Measurements from ENCODE around the gene LENEP.

DNA sequence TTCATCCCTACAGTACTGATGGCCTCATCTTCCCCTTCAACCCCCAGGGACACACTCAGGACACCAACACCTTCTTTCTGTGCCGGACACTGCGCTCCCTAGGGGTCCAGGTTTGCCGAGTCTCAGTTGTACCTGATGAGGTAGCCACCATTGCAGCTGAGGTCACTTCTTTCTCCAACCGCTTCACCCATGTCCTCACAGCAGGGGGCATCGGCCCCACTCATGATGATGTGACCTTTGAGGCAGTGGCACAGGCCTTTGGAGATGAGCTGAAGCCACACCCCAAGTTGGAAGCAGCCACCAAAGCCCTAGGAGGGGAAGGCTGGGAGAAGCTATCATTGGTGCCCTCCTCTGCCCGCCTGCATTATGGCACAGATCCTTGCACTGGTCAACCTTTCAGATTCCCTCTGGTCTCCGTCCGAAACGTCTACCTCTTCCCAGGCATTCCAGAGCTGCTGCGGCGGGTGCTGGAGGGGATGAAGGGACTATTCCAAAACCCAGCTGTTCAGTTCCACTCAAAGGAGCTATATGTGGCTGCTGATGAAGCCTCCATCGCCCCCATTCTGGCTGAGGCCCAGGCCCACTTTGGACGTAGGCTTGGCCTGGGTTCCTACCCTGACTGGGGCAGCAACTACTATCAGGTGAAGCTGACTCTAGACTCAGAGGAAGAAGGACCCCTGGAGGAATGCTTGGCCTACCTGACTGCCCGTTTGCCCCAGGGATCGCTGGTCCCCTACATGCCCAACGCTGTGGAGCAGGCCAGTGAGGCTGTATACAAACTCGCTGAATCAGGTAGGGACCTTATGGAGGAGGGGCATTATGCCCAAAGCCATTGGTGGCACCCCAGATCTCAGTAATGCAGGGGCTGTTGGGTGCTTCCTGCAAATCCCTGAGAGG, 5.1 kb upstream of the LENEP start:
- peak; percentile 28; the same call in 1 of the 2 replicates for TF ChIP-seq CTCF (conservative IDR thresholded peaks at IDR 0.05; ENCODE audit: low read length)
- TF ChIP-seq EZH2phosphoT487 (IDR thresholded peaks at IDR 0.05; ENCODE audit: borderline replicate concordance, low read depth, low read length): no peak
